HG03558 (cell line): ENCODE results near the gene PAPSS2.
"Not testable (repeated sequence)": the region's sequence is repeated elsewhere in the genome, so short reads cannot be mapped to it uniquely, and the experiment has no call there.

Experiments
- ATAC-seq: cut with Tn5 transposase; IDR thresholded peaks from one replicate; pipeline ENCODE4 v1.9.1; 2021; ENCODE audit warnings: moderate number of reproducible peaks; ENCODE audit not compliant: unreplicated experiment; ENCODE audit errors: extremely low read depth

The PAPSS2 gene

DNA sequence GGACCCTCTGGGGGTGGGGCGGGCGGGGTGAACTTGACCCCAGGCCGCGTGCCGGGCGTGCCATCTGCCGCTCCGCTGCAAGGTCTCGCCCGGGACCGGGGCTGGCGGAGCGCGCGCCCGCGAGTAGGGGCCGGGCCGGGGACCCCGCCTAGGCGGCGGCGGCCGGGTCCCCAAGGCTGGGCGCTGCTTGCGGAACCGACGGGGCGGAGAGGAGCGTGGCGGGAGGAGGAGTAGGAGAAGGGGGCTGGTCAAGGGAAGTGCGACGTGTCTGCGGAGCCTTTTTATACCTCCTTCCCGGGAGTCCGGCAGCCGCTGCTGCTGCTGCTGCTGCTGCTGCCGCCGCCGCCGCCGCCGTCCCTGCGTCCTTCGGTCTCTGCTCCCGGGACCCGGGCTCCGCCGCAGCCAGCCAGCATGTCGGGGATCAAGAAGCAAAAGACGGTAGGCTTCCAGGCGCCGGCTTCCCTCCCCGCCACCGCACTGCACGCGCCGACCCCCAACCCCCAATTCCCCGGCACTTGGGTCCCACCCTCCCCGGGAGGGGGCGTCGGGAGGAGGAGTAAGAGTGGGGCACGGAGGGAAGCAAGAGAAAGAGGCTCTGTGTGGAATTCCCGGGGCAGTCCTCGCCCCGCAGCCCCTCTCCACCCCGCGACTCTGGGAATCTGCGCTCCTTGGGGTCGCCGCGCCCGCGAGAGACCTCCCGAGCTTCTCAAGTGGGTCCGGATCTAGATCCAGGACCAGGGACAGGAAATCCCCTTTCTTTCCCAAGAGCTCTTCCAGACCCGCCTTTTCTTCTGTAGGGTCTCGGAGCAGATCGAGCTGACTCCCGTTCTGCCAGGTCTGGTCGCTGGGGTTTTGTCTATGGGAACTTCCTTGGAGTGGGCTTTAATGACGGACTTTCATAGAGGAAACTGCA lies at the start of gene PAPSS2:
Gene PAPSS2 (plus strand): TSS at position 308 of the 913 bp plus-strand sequence. CDS start 104 bp downstream, at position 412.
- no peak for ATAC-seq

DNA sequence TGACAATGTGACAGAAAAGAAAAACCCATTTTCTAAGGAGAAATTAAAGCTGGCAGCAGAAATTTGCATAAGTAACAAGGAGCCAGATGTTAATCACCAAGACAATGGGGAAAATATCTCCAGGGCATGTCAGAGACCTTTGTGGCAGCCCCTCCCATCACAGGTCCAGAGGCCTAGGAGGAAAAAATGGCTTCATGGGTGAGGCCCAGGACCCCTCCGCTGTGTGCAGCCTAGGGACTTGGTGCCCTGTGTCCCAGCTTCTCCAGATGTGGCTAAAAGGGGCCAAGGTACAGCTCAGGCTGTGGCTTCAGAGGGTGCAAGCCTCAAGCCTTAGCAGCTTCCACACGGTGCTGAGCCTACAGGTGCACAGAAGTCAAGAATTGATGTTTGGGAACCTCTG lies 48.3 kb upstream of the PAPSS2 start:
- not testable (repeated sequence) for ATAC-seq

- ATAC-seq = no peak
Measured at GRCh38 chr10:87612115-87612514, 47.6 kb upstream of the PAPSS2 start.

DNA sequence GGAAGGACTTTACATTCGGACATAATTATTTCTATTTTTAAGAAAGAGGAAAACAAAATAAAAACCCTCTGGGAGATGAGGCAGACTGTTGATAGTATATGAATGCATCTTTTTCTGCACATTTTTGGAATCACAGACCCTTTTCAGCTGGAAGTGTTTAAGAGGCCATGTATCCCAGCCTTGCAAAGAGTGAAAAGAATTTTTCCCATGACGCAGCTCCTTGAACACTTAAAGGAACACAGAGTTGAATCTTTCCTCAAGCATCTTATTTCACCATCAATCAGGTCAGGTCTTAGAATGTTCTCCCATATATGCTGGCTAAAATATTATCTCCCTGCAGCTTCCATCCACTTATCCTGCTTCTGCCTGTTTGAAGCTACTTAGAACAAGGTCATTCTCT lies 45.9 kb upstream of the PAPSS2 start:
- ATAC-seq = no peak

DNA sequence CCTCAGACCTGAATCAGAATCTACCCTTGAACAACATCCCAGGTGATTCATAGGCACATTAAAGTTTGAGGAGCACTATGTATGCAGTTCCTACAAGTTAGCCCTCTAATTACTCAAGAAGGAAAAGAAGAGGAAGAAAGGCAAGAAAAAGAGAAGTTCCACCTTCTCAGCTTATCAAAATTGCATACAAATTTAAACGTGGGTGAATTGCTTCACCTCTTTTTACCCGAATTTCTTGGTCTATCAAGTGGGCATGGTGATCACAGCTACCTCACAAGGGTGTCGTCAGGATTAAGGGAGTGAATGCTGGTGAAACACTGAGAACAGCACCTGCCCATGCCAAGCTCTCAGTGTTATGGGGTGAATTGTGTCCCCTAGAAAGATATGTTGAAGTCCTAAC lies 43.8 kb upstream of the PAPSS2 start:
- no peak for ATAC-seq

DNA sequence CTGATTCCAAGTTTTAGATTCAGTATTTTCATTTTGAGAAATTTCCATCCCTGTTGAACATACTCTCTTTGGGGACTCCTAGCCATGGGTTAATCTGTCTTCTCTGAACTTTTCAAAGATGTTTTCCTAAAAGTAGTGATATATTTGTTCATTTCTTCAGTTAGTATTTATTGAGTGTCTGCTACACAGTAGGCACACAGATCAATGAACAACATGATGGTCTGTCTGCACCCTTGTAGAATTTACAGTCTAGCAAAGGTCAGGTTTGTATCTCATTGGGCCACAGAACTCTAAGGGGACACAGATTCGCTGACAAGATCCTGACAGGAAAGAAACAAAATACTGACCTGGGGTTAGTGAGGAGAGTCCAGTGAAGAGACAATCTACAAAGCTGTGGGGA lies 42.2 kb upstream of the PAPSS2 start:
- no peak for ATAC-seq

GRCh38 chr10:87618566-87619423 lies 40.9 kb upstream of the PAPSS2 start:
- no peak for ATAC-seq

DNA sequence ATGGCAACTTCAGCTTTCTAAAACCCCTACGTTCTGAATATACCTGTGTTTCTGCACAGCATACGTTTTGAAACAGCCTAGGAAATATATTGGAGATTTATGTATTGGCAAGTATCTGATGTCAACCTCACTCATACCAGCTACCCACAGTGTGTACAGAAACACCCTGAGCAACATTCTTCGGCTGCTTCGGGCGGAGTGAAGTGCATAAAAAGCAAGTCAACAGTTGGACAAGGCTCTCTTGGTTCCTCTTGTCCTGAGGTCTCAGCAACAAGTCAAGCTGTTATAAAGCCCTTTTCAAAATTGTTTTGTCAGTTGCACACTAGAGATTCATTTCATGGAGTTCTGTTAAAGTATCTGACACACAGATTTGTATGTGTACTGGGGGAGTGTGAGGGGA lies 40.0 kb upstream of the PAPSS2 start:
- ATAC-seq = no peak

- not testable (repeated sequence) for ATAC-seq
Measured at GRCh38 chr10:87621440-87621839, 38.2 kb upstream of the PAPSS2 start.

- peak; percentile 40 for ATAC-seq
Measured at GRCh38 chr10:87622314-87623004, 37.2 kb upstream of the PAPSS2 start.

GRCh38 chr10:87623191-87623590 lies 36.5 kb upstream of the PAPSS2 start:
- ATAC-seq = no peak

DNA sequence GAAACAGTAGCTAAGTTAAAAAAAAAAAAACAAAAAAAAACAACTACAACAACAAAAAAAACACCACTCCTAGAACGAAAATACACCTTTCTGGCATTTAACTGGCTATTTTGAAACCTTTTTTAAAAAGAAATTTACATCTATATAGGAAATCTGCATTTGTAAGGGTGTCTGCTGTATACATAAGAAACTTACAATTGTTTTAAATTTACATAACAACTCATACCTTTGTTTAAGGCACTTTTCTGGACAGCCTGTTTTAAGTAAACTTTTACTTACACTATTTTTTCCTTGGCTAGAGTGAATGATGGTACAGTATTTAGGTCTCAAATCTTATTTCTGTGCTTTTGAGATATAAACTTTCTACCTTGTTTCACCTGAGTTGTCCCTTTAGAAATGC lies 34.0 kb upstream of the PAPSS2 start:
- no peak for ATAC-seq

- no peak for ATAC-seq
Measured at GRCh38 chr10:87626422-87626892, 33.2 kb upstream of the PAPSS2 start.

DNA sequence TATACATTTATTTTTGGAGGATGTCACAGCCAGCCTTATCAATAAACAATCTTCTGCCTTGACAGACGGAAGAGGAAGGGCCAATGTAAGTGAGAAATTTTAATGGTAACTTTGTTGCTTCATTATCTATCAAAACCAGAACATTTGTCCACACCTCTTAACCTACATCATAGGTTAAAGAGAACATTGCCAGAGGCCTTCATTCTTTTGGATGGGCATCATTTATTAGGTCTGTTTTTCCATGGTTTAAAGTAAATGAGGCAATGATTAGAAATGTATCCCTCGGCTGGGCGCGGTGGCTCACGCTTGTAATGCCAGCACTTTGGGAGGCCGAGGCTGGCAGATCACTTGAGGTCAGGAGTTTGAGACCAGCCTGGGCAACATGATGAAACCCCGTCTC lies 29.5 kb upstream of the PAPSS2 start:
- ATAC-seq = no peak

GRCh38 chr10:87632454-87632853 lies 27.2 kb upstream of the PAPSS2 start:
- ATAC-seq = no peak

- ATAC-seq = no peak
Measured at GRCh38 chr10:87634311-87634710, 25.4 kb upstream of the PAPSS2 start.

GRCh38 chr10:87635498-87636312 lies 24.0 kb upstream of the PAPSS2 start:
- ATAC-seq = no peak

GRCh38 chr10:87636313-87636915 lies 23.3 kb upstream of the PAPSS2 start:
- ATAC-seq = no peak

- no peak for ATAC-seq
Measured at GRCh38 chr10:87639493-87639892, 20.2 kb upstream of the PAPSS2 start.
